Cortex of kidney (tissue), 1 donor: Measurements from ENCODE around the gene NCOA1.

Experiments
- DNase-seq: peaks from one replicate; lab custom pipeline; 2025; lab: John Stamatoyannopoulos, UW

Gene NCOA1

DNA sequence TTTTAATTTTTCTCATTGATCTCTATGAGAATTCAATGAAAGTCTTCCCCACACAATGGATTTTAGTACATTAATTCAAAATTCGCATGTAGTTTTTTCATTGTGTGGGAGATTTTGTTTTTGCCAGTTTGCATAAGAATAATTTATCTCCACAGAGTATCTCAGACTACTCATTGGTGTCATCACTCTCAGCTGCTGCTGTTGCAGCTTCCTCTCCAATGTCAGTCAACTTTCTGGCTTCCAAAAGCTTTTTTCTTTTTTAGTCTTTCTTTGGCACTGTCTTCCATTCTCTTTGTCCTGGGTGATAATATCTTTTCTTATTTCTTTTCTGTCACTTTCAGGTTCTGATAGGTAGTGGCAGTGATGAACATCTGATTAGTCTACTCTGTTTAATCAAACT, 251.7 kb downstream of the NCOA1 start:
- DNase-seq, result no peak

DNA sequence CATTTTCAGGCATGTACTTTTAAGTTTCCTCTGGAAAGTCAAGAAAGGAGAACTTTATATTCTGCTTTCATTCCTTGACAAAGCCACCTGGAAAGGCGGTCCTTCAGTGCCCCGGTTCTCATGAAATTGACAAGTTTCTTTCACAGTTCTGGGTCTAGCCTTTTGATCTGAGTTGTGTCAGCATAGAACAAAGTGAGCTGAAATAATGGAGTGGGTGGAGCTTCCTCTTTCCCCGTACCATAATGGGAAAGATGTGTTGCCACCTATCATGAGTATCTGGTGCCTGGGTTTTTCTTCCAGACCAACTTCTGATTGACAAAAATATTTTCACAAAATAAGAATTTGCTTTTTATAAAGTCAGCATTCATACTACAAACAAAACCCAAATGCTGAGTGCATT, 252.9 kb downstream of the NCOA1 start:
- no peak for DNase-seq

GRCh38 chr2:24744356-24744755, 253.3 kb downstream of the NCOA1 start:
- no peak for DNase-seq

- DNase-seq, result no peak
These were observed 254.8 kb downstream of the NCOA1 start for GRCh38 chr2:24745825-24746224.

DNA sequence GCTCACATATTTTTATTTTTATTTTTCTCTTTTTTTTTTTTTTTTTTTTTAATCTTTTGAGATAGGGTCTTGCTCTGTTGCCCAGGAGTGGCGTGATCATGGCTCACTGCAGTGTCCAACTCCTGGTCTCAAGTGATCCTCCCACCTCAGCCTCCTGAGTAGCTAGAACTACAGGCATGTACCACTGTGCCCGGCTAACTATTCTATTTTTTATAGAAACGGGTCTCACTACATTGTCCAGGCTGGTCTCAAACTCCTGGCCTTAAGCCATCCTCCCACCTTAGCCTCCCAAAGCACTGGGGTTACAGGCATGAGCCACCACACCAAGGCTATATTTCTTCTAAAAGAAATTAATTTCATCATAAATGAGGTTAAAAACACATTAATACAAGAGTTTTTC, 256.2 kb downstream of the NCOA1 start:
- no peak for DNase-seq

- no peak for DNase-seq
These were observed 258.1 kb downstream of the NCOA1 start for GRCh38 chr2:24749069-24749691.

DNA sequence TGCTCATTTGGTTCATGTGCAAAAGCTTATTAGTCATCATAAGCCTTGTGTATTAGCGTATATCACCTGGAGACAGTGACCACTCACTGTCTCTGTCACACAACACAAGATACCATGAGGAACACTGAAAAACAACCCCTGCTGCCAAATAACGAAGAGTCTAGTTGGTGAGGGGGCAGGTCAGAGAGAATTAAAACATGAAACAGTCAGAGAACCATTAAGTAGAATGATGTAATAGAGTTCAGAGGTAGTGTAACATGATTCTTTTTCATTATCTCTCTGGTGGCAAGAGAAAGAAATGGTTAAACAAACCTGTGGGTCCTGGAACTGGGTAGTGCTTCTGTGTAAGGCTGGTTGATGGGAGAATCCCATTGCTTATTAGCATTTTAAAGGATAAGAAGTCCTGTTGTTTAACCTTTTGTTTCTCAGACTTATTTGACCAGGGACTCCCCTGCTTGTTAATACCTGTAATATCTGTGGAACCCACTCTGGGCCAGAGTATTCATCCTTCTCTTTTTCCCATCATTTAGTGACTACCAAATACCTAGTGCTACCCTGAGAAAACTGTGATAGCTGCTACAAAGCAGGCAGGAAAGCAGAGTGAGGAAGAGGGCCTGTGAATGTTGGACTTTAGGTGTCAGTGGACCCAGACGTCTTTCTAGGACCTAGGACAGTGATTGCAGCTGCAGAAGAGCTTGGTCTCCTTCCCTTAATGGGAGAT, 264.1 kb downstream of the NCOA1 start:
- no peak for DNase-seq

- DNase-seq, result no peak
These were observed 265.7 kb downstream of the NCOA1 start for GRCh38 chr2:24756789-24757188.

- DNase-seq, result no peak
These were observed 270.8 kb downstream of the NCOA1 start for GRCh38 chr2:24761866-24762265.

DNA sequence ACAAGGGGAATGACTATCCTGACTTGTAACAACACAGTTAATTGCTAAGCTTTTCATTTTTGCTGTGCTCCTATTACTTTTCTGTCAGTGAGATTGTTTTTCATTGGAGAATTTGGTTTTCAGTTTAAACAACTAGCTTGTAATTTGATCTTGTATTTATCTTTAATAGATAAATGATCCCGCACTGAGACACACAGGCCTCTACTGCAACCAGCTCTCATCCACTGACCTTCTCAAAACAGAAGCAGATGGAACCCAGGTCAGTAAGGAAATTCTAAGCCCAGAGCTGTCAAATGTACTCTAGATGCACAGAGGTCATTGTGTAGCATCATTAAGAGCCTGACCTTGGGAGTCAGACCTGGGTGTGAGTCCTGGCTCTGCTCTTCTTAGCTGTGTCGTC, 271.5 kb downstream of the NCOA1 start:
- DNase-seq, result no peak

GRCh38 chr2:24763843-24764242, 272.8 kb downstream of the NCOA1 start:
- no peak for DNase-seq

DNA sequence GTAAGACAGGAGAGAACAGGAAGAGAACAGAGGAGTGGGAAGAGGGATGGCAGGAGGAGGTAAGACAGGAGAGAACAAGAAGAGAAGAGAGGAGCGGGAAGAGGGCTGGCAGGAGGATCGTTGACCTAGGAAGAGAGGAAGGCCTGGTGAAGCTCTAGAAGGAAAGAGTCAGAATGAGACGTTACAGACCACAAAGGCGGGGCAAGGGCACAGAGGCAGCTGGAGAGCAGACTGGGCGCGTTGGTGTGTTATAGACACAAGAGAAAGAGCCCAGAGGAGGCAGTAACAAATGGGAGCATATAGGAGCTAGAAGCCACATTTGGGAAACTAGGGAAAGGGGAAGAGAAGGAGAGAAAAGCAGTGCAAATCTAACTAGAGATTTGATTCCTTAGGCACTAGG, 275.6 kb downstream of the NCOA1 start:
- DNase-seq, result no peak

GRCh38 chr2:24768013-24768412, 277.0 kb downstream of the NCOA1 start:
- DNase-seq, result no peak

GRCh38 chr2:24768601-24769000, 277.5 kb downstream of the NCOA1 start:
- no peak for DNase-seq

DNA sequence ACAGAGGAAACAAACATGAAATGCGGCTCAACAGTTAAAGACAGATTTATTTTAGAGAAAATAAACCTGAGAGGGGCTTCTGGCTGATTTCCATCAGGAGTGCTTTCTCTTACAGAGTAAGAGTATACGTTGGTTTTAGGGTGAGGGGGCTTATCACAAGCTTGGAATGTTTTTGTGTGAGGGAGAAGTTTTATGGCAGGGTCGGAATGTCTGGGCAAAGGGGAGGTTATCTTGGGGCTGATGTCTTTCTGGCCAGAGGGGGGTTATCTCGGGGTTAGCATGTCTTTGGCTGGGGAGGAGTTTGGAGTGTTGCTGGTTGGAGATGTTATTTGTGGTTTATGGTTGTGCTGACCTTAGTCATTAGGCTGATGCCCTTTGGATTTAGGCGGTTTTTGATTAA, 280.0 kb downstream of the NCOA1 start:
- DNase-seq, result no peak

DNA sequence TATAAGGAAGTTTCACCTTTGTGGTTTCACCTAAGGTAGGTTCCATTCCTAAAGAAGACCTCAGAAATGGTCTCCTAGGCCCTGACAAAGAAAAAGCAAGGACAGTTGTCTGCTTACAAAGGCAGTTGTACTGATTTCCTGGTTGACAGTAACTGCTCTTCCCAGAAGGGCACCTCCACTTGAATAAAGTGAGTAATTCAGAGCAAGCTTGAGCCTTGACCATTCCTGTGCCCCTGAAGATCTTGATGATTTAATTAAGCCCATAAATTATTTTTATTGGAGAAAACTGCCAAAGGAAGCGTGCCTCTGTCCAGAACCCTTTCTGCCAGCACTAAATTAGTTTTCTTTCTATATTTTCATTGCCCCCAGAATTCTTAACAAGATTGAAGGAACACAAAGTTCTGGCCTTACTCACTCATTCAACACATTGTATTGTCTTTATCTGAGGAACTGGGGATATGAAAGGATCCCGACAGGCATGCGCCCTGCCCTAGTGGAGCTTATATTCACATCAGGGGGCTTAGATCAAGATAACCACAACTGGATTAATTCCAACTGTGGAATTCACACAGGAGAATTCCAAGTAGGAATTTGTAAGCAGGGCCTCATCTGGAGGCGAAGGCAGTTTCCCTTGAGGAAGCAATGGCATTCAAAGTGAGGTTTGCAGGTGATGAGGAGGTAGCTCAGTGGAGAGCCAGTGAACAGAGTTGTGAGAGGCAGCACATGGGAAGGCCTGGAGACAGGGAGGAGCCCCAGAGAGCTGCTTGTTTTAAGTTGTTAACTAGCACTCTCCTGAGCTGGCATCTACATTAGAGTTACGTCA, 280.9 kb downstream of the NCOA1 start:
- no peak for DNase-seq

- no peak for DNase-seq
These were observed 283.3 kb downstream of the NCOA1 start for GRCh38 chr2:24774373-24774772.

DNA sequence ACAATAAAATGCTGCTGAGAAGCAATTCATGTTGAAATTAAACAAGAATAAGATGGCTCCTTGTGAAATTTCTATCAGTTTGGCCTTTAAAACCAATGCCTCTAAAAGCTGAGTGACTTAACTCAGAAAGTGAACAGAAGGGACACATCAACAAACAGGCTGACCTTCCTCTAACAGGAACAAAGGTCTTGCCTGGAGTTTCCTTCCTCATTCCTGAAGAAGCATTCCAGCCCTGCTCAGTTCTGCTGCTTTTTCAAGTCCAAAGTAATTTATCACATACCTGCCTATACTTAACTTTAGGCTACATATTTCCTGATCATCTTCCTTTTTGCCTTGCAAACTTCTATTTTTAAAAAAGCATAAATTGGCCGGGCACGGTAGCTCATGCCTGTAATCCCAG, 288.1 kb downstream of the NCOA1 start:
- DNase-seq, result no peak

DNA sequence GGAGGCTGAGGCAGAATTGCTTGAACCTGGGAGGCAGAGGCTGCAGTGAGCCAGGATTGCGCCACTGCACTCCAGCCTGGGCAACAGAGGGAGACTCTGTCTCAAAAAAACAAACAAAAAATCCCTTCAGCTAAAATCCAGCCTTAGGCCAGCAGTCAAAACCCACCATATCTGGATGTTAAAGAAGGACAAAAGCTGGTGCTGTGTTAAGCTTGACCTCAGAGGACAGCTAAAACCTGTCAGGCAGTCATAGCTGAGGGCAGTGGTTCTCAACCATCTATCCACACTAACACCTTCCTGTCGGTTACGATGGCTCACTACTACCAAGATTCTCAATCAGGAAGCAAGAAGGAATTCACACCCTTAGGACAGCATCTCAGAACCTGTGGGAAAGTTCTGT, 292.6 kb downstream of the NCOA1 start:
- DNase-seq, result no peak

- DNase-seq, result no peak
These were observed 294.7 kb downstream of the NCOA1 start for GRCh38 chr2:24785671-24786321.

DNA sequence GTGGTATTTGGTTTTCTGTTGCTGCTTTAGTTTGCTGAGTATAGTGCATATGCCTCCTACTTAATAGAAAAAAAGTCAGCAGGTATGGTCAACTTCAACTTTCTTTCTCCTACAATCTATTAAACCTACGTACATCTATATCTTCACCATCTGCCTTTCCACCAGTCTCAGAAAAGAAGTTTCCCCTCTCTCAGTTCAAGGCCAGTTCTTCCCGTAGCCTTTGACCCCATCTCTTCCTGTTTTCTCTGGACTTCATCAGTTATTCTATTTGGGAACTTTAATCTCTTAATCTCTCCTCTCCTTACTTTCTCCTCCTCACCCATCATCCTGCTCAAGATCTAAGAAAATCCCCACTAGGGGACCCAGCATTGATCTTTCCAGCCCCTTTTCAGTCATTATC, 296.5 kb downstream of the NCOA1 start:
- no peak for DNase-seq

GRCh38 chr2:24788816-24789215, 297.8 kb downstream of the NCOA1 start:
- DNase-seq, result no peak

DNA sequence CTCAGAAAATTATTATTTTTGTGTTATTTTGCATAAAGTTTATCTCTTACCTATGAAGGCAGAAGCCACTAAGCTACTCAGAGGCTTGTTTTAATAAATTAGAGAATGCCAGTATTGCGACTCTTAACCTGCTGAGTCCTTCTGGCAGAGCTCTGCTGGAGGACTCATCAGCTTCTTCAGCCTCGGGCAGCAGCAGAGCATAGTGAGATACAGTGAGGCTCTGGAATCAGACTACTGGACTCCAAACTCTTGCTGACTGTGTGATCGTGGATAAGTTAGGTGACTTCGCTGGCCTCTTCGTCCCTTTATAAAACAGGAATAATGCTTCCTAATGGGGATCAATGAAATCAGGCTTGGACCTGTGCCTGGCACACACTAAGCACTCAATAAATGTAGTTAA, 300.4 kb downstream of the NCOA1 start:
- no peak for DNase-seq
